Fibroblast of villous mesenchyme (primary cell): ENCODE data around the gene TRIM42. TPM values are rescaled to one million over a fixed set of nuclear protein-coding genes. Genes with fewer than 3 reads are reported as not detected.
A peak's percentile ranks its signal among the peaks of the same experiment; 100 is the strongest.

Experiments used
- DNase-seq: peaks from one replicate; pipeline ENCODE4 v3.0.0-alpha.2; 2010; ENCODE audit warnings: low read depth
- H3K4me3 ChIP-seq: 2 replicates; pipeline ENCODE4 v1.5.1; 2011; ENCODE audit warnings: low read depth, mild to moderate bottlenecking, low read length
- CTCF ChIP-seq: IDR thresholded peaks from 2 replicates; pipeline ENCODE4 v1.5.1; 2012; ENCODE audit warnings: low read depth, mild to moderate bottlenecking, low read length; ENCODE audit not compliant: insufficient read depth
- total RNA-seq: library from RNA; depleted of rRNA; stranded (reverse); fragments of >200 nt; gene quantifications from 2 replicates; pipeline ENCODE4 v1.2.3, GENCODE V29; 2012

TRIM42 gene
- not detected in 2 replicates for total RNA-seq

- no peak for DNase-seq
- no peak for TF ChIP-seq CTCF
- H3K4me3 ChIP-seq: no peak within 1 kb of the TSS
Measured at GRCh38 chr3:140677764-140678163, at the start of gene TRIM42. TRIM42 (plus strand) TSS chr3:140678064; CDS start chr3:140678230, 166 bp downstream.

- no peak overlapping the region for H3K4me3 ChIP-seq
- no peak for DNase-seq
- no peak for TF ChIP-seq CTCF
Measured at GRCh38 chr3:140628606-140629005, 49.3 kb upstream of the TRIM42 start.

GRCh38 chr3:140629357-140630137, 48.3 kb upstream of the TRIM42 start:
- DNase-seq: peak; percentile 92
- TF ChIP-seq CTCF: no peak

GRCh38 chr3:140630366-140630765, 47.5 kb upstream of the TRIM42 start:
- DNase-seq: no peak
- no peak for TF ChIP-seq CTCF

More at GRCh38 chr3:140629357-140630137, 48.3 kb upstream of the TRIM42 start:
- no peak overlapping the region for H3K4me3 ChIP-seq

GRCh38 chr3:140630866-140631265, 47.0 kb upstream of the TRIM42 start:
- no peak for TF ChIP-seq CTCF
- no peak for DNase-seq
- H3K4me3 ChIP-seq: no peak overlapping the region

More at GRCh38 chr3:140630366-140630765, 47.5 kb upstream of the TRIM42 start:
- no peak overlapping the region for H3K4me3 ChIP-seq

GRCh38 chr3:140635276-140635675, 42.6 kb upstream of the TRIM42 start:
- no peak overlapping the region for H3K4me3 ChIP-seq
- no peak for TF ChIP-seq CTCF
- no peak for DNase-seq
